ENCODE measurements around the gene WNT1.

WNT1 gene
- 0.36 to 0.39 reads per million in 2 donors for total RNA-seq

DNA sequence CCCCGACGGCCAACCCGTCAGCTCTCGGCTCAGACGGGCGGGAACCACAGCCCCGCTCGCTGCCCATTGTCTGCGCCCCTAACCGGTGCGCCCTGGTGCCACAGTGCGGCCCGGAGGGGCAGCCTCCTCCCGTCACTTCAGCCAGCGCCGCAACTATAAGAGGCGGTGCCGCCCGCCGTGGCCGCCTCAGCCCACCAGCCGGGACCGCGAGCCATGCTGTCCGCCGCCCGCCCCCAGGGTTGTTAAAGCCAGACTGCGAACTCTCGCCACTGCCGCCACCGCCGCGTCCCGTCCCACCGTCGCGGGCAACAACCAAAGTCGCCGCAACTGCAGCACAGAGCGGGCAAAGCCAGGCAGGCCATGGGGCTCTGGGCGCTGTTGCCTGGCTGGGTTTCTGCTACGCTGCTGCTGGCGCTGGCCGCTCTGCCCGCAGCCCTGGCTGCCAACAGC, at the start of gene WNT1:
WNT1 (plus strand) TSS at position 32 of the 450 bp plus-strand sequence; CDS start at position 361, 329 bp downstream.
- peak; percentile 51 for DNase-seq

DNA sequence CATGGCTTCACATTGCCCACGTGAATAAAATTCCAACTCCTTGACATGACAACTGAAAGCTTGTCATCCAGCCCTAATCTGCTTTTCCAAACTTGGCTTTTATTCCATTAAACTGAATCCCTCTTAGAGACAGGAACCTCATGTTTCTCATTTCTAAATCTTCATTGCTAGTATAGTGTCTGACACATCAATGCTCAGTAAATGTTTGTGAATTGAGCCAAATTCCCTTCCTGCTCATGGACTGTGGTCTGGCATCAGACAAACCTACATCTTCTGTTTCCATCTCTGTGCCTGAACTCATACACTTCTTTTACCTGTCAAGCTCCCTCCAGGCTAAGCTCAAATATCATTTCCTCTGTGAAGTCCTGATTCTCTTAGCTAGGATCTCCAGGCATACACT, 48.6 kb upstream of the WNT1 start:
- DNase-seq, result no peak

DNA sequence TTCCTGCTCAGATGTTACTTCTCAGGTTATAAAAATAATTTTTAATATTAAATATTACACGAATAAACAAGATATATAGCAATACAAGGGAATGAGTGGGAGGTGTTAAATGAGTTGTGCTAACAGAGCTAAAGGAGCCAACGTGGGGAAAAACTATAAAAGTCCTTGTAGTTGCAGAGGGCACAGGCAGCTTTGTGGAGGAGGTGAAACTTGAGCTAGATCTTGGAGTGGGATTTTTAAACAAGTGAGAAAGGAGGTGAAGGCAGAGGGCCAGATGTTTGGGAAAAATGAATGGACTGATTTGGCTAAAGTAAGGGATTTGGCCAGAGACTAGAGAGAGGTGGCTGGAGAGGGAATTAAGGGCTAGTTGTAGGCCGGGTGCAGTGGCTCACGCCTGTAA, 47.6 kb upstream of the WNT1 start:
- DNase-seq, result no peak

DNA sequence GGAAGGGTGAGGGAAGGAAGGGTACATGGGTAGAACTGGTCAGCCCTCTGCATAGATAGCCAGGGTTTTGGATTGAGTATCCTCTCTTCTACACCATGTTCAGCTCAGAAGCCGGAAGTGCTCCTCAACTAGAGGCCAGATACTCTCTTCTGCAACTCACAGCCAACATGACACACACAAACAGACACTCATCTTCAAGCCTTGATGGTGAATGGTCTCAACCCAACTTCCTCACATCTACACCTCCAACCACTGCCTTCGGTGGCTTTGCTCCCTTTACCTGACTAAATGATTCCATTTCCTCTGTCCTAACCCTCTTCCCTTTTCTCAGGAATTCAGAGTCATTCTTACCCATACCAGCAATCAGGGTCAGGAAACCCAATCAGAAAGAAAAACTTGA, 45.2 kb upstream of the WNT1 start:
- DNase-seq, result no peak

DNA sequence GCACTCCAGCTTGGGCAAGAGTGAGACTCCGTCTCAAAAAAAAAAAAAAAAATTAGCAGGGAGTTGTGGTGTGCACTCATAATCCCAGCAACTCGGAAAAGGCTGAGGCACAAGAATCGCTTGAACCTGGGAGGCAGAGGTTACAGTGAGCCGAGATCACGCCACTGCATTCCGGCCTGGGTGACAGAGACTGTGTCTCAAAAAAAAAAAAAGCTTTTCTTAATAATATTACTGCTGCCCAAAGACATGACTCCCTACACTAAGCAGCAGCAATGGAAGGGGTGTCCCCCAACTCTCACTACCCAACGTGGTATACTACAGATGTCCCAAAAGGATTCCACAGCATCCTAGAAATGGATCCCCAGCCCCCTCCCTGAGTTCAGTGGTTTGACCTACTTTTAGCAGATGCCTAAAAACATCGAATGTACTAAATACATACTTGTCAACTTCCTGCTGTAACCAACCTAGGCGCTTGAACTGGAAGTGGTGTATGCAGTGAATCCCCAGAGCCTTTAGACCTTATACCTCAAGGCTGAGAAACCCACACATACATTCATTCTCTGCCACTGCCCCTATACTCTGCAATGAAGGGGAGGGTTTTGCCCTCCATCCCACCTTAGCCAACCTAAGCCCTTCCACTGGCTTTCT, 44.3 kb upstream of the WNT1 start:
- no peak for DNase-seq

DNA sequence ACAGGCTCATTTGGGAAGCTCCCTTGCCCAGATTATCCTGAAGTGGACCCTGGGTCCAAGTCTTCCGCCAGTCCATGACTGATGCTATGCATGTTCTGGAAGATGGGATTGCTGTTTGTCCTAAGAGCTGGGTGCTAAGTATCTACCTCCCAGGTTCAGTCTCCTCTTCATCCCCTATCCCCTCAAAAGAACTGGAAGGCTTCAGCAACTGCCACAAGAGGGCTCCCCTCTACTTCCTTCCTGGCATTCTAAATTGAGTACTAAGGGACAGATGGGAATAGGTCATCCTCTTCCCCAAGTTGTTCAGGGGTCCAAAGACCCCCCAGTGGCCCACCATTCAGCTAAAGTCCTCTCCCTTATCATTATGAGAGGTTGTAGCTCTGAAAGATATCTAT, 43.8 kb upstream of the WNT1 start:
- no peak for DNase-seq

DNA sequence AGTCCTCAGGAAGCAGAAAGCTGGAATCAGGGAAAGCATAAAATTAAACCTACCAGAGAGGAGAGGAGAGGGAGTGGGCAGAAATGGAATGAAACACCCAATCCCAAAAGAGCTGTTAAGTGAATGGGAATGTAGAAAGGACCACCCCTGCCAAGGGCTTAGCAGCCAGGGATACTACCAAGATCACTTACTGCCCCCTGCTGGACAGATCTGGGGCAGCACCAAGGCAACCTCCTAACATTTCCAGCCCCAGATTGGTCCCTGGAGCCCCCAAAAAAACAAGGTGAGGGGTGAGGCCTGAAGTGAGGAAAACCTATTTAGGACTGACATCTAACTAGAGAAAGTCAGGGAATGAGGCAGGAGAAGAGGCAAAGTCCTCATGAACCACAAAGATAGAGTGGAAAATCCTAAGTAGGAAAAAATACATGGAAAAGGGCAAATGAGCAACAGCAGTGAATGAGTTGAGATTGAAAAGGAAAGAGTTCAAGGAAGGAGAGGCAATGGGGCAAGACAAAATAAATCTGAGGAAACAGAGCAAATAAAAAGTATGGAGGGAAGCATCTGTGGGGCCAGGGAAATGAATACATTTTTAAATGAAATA, 41.6 kb upstream of the WNT1 start:
- DNase-seq, result no peak

DNA sequence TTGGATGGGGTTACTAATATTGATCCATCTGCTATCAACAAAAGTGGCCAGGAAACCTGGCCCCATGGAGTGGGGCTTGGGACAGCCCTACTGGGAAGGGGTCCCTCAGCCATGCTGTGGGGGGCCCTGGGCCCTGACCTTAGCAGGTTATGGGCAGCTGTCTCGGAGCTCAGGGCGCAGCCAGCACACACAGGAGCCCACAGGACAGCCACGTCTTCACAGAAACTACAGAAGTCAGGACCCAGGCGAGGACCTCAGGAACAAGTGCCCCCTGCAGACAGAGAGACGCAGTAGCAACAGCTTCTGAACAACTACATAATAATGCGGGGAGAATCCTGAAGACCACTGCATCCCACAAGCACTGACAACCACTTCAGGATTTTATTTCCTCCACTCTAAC, 41.0 kb upstream of the WNT1 start:
- DNase-seq, result no peak

DNA sequence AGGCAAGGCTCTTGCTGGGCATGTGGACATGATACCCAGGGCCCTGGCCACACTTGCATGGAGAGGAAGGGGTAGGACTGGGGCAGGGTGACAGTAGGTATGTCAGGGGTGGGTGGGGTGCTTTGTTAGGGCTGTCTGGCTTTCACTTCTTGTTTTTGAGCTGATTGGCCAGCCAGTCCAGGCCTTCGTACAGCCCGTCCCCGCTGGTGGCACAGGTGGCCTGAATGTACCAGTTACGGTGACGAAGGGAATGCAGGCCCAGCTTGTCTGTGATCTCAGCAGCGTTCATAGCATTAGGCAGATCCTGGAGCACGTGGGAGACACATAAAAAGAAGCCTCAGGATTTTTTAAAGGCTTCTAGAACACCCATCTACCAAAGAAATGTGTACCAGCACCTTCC, 39.3 kb upstream of the WNT1 start:
- no peak for DNase-seq

DNA sequence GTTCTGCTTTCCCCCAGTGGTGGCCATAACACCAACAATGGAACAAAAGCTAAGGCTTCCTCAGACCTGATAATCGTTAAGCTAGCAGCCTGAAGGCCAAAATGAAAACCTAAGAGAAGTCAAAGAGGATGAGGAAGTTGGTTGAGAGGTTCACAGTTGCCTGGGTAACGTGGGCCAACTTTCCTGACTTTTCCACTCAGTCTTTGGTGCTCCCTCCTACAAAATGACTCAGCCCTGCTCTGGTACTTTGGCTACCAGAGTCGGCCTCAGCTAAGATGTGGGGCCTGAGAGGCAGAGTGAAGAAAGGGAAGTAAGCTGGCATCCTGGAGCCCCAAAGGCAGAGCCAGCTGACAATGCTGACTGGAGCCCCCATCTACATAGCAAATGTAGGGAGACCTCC, 37.9 kb upstream of the WNT1 start:
- no peak for DNase-seq

DNA sequence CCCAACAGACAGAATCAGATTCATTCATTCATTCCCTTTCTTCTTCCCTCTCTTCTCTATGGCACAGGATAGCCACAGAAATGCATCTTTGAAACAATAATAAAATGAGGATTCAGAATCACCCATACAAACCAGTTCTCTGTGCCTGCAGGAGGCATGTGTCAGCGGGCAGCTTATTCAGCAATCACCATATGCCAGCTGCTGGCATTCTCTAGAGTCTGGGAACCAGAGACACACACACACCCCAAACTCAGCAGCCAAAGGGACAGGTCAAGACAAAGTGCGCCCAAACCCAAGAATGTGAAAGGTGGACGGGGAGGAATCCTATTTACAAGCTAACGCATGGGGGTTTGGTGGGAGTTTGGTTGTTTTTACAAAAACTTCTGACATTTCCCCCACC, 34.9 kb upstream of the WNT1 start:
- no peak for DNase-seq

DNA sequence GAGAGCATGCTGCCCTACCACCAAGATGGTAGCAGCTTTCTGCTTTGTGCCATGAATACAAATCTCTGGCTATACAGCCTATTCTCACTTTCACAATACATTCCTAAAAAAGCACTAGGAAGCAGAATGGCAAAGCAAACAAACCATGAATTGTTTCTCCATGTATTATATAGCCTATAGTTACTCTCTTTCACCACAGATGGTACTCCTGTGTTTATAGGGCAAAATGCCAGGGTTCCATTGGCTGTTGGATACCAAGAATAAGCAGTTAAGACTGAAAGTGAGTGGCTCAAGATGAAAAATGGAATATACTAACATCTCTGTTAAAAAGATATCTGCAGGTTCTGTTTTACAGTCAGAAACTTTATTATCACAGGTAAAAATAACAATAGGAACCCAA, 31.9 kb upstream of the WNT1 start:
- DNase-seq, result no peak

DNA sequence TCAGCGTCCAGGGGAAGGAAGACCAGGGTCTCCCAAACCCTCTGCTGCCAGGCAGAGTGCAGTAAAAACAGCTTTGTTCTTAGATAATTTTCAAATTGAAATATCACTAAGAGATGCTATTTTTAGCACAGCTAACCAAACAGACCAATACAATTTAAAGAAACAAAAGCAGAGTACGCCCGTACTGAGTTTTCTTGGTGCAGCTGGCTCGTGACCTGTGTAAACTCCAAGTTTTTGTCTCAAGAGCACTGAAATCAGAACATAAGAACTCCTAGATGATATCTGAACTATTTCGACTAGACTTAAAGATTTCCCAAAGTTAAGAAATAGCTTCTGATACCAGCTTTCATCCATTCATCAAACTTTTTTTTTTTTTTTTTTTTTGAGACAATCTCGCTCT, 31.2 kb upstream of the WNT1 start:
- DNase-seq, result no peak

DNA sequence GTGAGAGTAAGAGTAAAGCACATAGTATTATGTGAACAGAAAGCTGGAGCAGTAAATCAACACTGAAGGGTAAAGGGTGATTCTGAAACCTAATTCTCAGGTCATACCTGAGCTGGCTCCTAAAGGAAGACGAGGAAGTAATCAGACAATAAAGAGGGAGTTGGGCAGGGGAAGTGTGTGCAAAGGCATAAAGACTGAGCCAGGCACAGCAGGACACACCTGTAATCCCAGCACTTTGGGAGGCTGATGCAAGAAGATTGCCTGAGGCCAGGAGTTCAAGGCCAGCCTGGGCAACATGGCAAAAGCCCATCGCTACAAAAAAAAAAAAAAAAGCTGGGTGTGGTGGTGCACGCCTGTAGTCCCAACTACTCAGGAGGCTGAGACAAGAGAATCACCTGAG, 30.4 kb upstream of the WNT1 start:
- DNase-seq, result no peak

DNA sequence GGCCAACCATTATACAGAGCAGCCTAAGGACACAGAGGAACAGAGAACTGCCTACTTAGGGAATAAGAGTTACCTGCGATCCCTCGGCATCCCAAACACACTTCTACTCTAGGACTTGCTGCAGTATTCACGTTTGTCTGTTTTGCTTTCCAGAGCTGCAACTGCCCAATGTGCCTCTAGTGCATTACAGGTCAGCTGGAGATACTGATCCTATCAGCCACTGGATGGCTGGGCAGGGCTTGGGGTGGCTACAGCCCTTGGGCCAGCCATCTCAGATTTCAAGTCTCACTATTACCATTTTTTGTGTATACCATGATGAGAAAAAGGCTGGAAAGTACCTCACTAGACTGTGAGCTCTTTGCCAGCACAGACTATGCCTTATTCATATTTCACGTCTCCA, 25.4 kb upstream of the WNT1 start:
- DNase-seq, result no peak

DNA sequence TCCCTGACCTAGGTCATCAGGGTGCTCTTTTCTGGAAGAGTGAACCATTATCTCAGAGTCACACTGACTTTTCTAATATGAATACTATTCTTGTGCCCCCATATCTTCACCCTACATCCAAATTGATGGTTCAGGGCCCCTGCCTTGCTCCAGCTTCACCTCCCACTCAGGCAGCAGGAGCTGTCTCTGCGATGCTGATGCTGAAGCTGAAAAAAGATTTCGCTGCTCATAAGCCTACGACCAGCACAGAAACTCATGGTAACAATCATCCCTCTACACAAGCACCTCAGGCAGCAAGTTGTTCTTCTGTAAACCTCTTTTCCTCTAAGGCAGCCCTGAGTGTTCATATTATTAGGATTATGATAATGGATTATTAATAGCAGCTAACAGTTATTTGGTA, 24.1 kb upstream of the WNT1 start:
- DNase-seq, result no peak

DNA sequence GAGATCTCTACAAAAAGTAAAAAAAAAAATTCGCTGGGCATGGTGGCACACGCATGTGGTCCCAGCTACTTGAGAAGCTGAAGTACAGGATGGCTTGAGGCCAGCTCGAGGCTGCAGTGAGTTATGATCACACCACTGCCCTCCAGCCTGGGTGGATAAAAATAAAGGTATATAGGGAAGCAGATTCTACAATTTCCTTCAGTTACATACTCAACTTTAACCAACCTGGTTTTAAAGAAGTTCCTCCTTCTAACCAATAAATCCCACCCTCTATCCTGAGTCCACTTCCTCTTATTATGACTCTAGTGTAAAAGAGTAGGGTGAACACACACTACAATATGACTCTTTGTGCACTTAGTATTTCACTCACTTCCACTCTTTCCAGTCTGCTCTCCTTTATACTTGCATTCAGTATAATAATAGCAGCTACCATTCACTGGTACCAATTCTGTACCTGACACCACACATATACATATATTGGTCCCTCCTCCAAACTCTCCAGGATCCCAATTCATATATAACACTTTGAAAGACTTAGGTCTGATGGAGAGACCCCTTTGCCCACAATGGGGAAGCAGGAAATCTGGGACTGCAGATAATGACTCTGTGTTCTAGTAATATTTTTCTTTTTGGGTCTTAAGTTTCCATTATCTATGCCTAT, 23.2 kb upstream of the WNT1 start:
- no peak for DNase-seq

DNA sequence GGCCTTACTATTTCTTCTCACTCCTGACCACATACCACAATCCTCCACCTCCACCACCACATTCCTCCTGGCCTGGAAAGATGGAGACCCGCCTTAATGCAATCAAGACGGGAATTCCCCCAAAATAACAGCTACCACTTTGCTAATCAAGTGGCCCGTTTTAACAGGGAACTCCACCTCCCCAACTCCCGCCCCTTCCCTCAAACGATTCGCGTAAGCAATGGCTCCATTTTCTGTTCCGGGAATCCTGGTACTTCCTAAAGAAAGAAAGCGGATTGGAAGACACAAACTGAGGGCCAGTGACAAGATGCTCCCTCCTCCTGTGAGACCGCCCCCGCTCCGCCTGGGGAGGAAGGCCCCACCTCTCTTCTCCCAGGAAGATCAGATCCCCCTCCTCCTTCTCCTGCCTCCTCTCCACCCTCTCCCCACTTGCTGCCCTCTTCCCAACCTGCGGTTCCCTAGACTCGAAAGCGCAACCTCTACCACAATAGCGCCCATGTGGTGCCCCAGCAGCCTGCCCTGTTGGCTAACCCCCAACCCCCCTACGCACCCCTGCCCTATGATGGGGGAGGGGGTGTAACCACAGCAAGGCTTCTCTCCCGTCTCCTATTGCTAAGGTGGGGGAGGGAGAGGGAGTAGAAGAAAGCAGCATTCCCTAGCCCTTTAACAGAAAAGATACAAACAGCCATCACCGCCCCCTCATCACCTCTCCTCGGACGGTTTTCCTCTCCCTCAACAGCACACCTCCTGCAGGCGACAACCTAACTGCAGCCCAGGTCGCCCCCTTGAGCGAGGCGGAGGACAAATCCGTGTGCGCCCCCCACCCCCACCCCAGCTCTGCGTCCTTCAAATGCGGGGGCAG, 21.6 kb upstream of the WNT1 start:
- no peak for DNase-seq

DNA sequence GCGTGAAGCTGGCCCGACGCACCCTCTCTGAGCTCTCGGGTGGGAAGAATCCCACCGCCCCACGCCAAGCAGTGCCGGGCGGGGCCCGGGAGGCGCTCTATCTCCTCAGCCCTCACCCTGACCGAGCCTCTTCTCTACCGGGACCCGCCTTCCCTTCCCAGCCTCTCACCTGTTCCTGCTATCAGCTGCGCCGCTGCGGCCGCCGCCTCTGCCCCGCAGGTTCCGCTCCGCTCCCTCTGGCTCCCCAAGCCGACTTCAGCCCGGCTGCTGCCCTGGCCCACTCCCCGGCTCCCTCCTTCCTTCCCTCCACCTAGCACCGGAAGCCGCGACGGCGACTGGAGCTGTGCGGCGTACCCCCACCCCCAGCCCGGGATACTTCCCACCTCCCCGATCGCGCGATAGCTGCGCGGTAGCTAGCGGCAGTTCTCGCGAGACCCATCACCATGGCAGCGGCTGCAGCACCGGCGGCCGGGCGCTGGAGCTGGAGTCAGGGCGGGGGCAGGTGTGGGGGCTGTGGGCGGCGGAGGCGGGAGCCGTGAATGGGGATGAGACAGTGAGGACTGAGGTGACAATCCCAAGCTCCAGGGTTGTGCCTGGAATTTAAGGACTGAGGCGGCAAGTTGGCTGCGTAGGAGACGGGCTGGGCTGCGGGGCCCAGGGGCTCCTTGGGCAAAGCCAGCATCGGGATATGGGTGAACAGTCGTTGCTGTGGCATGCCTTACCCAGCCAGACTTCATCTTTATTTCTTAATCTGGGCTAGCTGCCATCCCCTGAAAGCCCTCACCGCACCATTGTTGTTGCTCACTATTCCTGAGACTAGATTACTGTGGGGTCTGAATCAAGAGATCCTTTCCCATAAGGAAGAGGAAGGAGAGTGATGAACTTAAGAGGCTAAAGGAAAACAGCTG, 20.7 kb upstream of the WNT1 start, which contains the start of gene ARF3:
ARF3 (minus strand) TSS at position 347 of the 908 bp plus-strand sequence. CDS start 16,392 bp downstream, outside the sequence.
- peak; percentile 84 for DNase-seq

DNA sequence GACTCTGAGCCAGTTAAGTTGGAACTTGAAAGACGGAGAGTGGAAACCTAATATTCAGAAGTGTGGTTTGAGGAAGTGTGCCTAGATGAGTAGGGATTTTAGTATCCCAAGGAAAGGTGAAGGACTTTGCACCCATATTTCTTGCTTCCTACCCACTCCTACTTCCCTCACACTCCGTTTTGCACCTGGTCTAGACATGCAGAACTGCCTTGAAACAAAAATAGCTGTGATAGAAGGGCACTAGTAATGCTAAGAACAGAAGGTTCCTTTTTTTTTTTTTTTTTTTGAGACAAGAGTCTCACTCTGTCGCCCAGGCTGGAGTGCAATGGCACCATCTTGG, 20.1 kb upstream of the WNT1 start:
- DNase-seq, result no peak

DNA sequence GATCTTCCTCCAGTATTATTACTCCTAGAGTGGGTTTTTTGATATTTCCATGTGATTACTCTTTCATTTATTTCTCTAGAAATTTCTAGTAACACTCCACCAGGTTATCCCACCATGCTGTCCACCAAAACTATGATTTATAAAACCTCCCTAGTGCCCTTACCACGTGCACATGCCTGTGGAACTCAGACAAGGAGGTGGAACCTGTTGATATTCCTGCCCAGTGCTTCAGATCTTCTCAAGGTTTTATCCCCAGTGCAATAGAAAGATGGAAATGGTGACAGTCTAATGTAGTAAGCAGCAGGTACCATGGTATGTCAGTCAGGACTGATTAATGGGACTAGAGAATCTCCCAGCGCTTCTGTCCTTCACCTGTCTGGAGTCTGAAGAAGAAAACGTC, 17.3 kb upstream of the WNT1 start:
- DNase-seq, result no peak

DNA sequence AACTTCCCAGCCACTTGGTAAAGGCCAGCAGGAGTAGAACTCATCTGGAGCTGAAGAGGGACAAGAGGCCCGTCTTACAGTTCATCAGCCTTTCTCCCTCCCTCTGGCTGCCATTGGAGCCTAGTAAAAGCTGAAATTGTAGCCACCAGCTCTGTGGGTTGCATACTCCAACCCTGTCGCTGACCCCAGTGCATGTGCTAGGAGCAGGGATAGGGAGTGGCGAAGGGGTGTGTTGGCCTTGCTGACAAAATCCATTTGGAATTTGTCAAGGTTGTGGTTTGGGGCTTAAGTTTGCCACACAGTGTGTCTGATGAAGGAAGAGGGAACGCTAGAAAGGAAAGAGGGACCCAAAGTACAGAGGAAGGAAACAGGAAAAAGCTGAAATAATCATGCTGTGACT, 16.8 kb upstream of the WNT1 start:
- DNase-seq, result no peak

Data from activated gamma-delta T cell (primary cell).